ENCODE measurements around the gene KRTAP9-6. TPM values are rescaled to one million over a fixed set of nuclear protein-coding genes. Genes with fewer than 3 reads are reported as not detected.

The KRTAP9-6 gene
- total RNA-seq, 1 experiment from 2014 or later: not detected

DNA sequence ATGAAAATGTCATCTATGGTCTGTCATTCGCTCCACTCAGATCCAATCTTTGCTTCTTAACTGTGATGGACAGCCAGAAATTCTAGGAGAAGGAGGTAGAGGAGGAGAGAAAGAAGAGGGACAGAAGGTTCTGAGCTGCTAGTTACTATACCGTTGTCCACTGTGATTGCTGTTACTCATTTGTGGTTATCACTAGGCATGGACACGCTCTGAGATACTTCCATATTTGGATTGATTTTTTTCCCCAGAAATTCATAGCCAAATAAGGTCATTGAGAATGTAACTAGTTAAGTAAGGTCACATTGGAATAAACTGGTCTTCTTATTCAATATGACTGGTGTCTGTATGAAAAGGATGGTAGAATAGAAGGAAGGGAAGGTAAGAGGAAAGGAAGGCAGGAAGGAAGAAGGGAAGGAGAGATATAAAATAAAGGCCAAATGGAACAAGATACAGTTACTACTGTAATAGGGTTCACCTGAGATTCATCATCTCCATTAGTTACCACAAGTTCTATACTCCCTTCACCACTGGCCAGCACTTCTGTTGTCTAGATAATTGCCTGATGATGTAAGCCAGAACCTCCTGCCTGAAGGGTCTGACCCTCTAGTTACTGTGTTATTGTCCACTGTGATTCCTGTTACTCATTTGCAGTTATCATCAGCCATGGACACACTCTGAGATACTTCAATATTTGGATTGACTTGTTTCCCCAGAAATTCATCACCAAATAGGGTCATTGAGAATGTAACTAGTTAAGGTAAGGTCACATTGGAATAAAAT lies 13.2 kb downstream of the KRTAP9-6 start:
- intact Hi-C loops (cut with micrococcal nuclease; ENCODE audit: unreplicated experiment): no loop called here

GRCh38 chr17:41284043-41284442 lies 18.9 kb downstream of the KRTAP9-6 start:
- peak; percentile 52 for DNase-seq (ENCODE audit: low spot score)
- H3K36me3 ChIP-seq (ENCODE audit: insufficient read depth, low read length, poor library complexity, severe bottlenecking): no peaks in the 10 kb centered on the region
- no TSS peak for BruUV-seq (replicated peaks)
- no peaks in the 10 kb centered on the region for H3K27me3 ChIP-seq (replicated peaks; ENCODE audit: insufficient read depth, low read depth, low read length, poor library complexity)
- POLR2A ChIA-PET (ENCODE audit: low non-redundant PET): no interaction called here
- H3K4me1 ChIP-seq (ENCODE audit: insufficient read depth, low read length, poor library complexity, severe bottlenecking): peaks cover 20% of the 10 kb centered on the region
- CTCF ChIA-PET: no interaction called here
- TF ChIP-seq, protein P1, sequence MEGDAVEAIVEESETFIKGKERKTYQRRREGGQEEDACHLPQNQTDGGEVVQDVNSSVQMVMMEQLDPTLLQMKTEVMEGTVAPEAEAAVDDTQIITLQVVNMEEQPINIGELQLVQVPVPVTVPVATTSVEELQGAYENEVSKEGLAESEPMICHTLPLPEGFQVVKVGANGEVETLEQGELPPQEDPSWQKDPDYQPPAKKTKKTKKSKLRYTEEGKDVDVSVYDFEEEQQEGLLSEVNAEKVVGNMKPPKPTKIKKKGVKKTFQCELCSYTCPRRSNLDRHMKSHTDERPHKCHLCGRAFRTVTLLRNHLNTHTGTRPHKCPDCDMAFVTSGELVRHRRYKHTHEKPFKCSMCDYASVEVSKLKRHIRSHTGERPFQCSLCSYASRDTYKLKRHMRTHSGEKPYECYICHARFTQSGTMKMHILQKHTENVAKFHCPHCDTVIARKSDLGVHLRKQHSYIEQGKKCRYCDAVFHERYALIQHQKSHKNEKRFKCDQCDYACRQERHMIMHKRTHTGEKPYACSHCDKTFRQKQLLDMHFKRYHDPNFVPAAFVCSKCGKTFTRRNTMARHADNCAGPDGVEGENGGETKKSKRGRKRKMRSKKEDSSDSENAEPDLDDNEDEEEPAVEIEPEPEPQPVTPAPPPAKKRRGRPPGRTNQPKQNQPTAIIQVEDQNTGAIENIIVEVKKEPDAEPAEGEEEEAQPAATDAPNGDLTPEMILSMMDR (conservative IDR thresholded peaks at IDR 0.05; ENCODE audit: low read depth, low read length): no peak
- TF ChIP-seq EZH2 (IDR thresholded peaks at IDR 0.05; ENCODE audit: borderline replicate concordance, low read depth, low read length, poor library complexity, severe bottlenecking): no peak
- H3K27ac ChIP-seq (ENCODE audit: low read depth, low read length, poor library complexity, severe bottlenecking): no peak overlapping the region
- no peak overlapping the region for H3K4me3 ChIP-seq (ENCODE audit: low read depth, low read length, poor library complexity, severe bottlenecking)
- H3K9me3 ChIP-seq (ENCODE audit: low read depth, low read length, poor library complexity, severe bottlenecking): no peaks in the 10 kb centered on the region
- intact Hi-C loops (cut with micrococcal nuclease; ENCODE audit: unreplicated experiment): no loop called here

More for the DNA sequence above, 13.2 kb downstream of the KRTAP9-6 start:
- POLR2A ChIA-PET (ENCODE audit: low non-redundant PET): no interaction called here
- TF ChIP-seq, protein P1 (conservative IDR thresholded peaks at IDR 0.05; ENCODE audit: low read depth, low read length): no peak
- TF ChIP-seq EZH2 (IDR thresholded peaks at IDR 0.05; ENCODE audit: borderline replicate concordance, low read depth, low read length, poor library complexity, severe bottlenecking): no peak
- no TSS peak for BruUV-seq (replicated peaks)
- CTCF ChIA-PET: no interaction called here
- no peak overlapping the region for H3K27ac ChIP-seq (ENCODE audit: low read depth, low read length, poor library complexity, severe bottlenecking)
- no peaks in the 10 kb centered on the region for H3K4me1 ChIP-seq (ENCODE audit: insufficient read depth, low read length, poor library complexity, severe bottlenecking)
- H3K27me3 ChIP-seq (replicated peaks; ENCODE audit: insufficient read depth, low read depth, low read length, poor library complexity): no peaks in the 10 kb centered on the region
- H3K4me3 ChIP-seq (ENCODE audit: low read depth, low read length, poor library complexity, severe bottlenecking): no peak overlapping the region
- no peak for DNase-seq (ENCODE audit: low spot score)
- H3K36me3 ChIP-seq (ENCODE audit: insufficient read depth, low read length, poor library complexity, severe bottlenecking): no peaks in the 10 kb centered on the region
- H3K9me3 ChIP-seq (ENCODE audit: low read depth, low read length, poor library complexity, severe bottlenecking): no peaks in the 10 kb centered on the region

DNA sequence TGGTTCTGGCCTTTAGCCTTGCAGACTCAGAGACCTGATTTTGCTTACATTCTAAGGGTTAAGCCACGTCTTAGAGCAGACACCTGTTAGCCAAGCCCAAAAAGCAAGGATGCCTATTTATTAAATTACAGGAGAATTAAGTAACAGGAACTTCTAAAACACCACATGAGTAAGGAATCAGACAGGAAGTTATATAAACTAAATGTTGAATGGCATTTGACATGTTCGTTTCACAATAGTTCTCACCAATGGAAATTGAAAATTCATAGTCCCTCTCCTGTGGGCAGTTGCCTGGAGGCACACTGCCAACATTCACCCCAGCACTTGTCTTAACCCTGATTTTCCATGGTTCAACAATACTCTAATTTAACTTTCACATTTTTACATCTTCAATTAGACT lies 19.4 kb downstream of the KRTAP9-6 start:
- Histone ChIP-seq H3K9me3 (ENCODE audit: low read depth, low read length, poor library complexity, severe bottlenecking) (no peaks in the 10 kb centered on the region), H3K4me3 (ENCODE audit: low read depth, low read length, poor library complexity, severe bottlenecking) (no peak overlapping the region), H3K36me3 (ENCODE audit: insufficient read depth, low read length, poor library complexity, severe bottlenecking) (no peaks in the 10 kb centered on the region), H3K27me3 (replicated peaks; ENCODE audit: insufficient read depth, low read depth, low read length, poor library complexity) (no peaks in the 10 kb centered on the region), H3K27ac (ENCODE audit: low read depth, low read length, poor library complexity, severe bottlenecking) (no peak overlapping the region), H3K4me1 (ENCODE audit: insufficient read depth, low read length, poor library complexity, severe bottlenecking) (peaks cover 20% of the 10 kb centered on the region)
- CTCF ChIA-PET: no interaction called here
- POLR2A ChIA-PET (ENCODE audit: low non-redundant PET): no interaction called here
- intact Hi-C loops (cut with micrococcal nuclease; ENCODE audit: unreplicated experiment): no loop called here
- DNase-seq (ENCODE audit: low spot score): peak; percentile 27
- no peak for TF ChIP-seq EZH2 (IDR thresholded peaks at IDR 0.05; ENCODE audit: borderline replicate concordance, low read depth, low read length, poor library complexity, severe bottlenecking)
- TF ChIP-seq, protein P1 (conservative IDR thresholded peaks at IDR 0.05; ENCODE audit: low read depth, low read length): no peak
- BruUV-seq (replicated peaks): no TSS peak
